ENCODE data around the gene RPL13. TPM values are rescaled to one million over a fixed set of nuclear protein-coding genes. Genes with fewer than 3 reads are reported as not detected.

RPL13 gene
- polyA plus RNA-seq, 3 donors: 1,251 to 2,437 (median 1,329) TPM

- Mint-ChIP-seq H3K36me3 (no peaks in the 10 kb centered on the region), H3K4me3 (no peak overlapping the region), H3K27ac (no peak overlapping the region), H3K9me3 (peaks cover 0 to 2% (median 0%) of the 10 kb centered on the region in 7 donors), H3K27me3 (ENCODE audit: low read depth in 3 of 3) (peaks cover 0 to 3% (median 1%) of the 10 kb centered on the region in 3 donors), H3K4me1 (no peaks in the 10 kb centered on the region)
- H3K9me3 ChIP-seq (replicated peaks in 1 of 2; ENCODE audit: control insufficient read depth in 1 of 2, insufficient read depth in 1 of 2, low read length in 2 of 2): no peaks in the 10 kb centered on the region
- H3K27me3 ChIP-seq (ENCODE audit: control insufficient read depth in 2 of 2, insufficient read depth in 2 of 2, low read length in 2 of 2): no peaks in the 10 kb centered on the region
- DNase-seq: no peak
- WGBS (ENCODE audit: insufficient coverage): 89% methylated on average over 3 of the region's 15 CpGs
- no peak overlapping the region for H2AFZ ChIP-seq (ENCODE audit: insufficient read depth, low read depth, low read length, poor library complexity, severe bottlenecking)
- H3K4me1 ChIP-seq (ENCODE audit: control insufficient read depth in 1 of 2, insufficient read depth in 2 of 2, low read length in 2 of 2): no peaks in the 10 kb centered on the region
- no peak overlapping the region for H3K4me3 ChIP-seq (replicated peaks in 1 of 3; ENCODE audit: low read depth in 2 of 3, low read length in 3 of 3)
- H3K4me2 ChIP-seq (replicated peaks; ENCODE audit: extremely low read depth, low read length, poor library complexity, severe bottlenecking): no peak overlapping the region
- no peak overlapping the region for H3K9ac ChIP-seq (ENCODE audit: insufficient read depth, low read length, poor library complexity, severe bottlenecking)
- H3K36me3 ChIP-seq (replicated peaks in 1 of 2; ENCODE audit: control insufficient read depth in 1 of 2, insufficient read depth in 2 of 2, low read length in 2 of 2): no peaks in the 10 kb centered on the region
- no peak for TF ChIP-seq CTCF (IDR thresholded peaks at IDR 0.05)
- no peak overlapping the region for H3K27ac ChIP-seq (ENCODE audit: low read depth in 1 of 2, low read length in 2 of 2)
- no peaks in the 10 kb centered on the region for H4K20me1 ChIP-seq (ENCODE audit: insufficient read depth, low read length)
- intact Hi-C loops (cut with micrococcal nuclease): no loop called here
- no peaks in the 10 kb centered on the region for H3K79me2 ChIP-seq (ENCODE audit: insufficient read depth, low read length)
Measured at GRCh38 chr16:89593841-89594240, 33.4 kb downstream of the RPL13 start.

GRCh38 chr16:89595330-89596060, 35.0 kb downstream of the RPL13 start:
- Mint-ChIP-seq H3K36me3 (no peaks in the 10 kb centered on the region), H3K9me3 (peaks cover 0 to 3% (median 0%) of the 10 kb centered on the region in 7 donors), H3K27me3 (ENCODE audit: low read depth in 3 of 3) (peaks cover 0 to 1% (median 1%) of the 10 kb centered on the region in 3 donors), H3K4me3 (no peak overlapping the region), H3K4me1 (no peaks in the 10 kb centered on the region), H3K27ac (no peak overlapping the region)
- TF ChIP-seq CTCF (IDR thresholded peaks at IDR 0.05): no peak
- no peak overlapping the region for H3K9ac ChIP-seq (ENCODE audit: insufficient read depth, low read length, poor library complexity, severe bottlenecking)
- WGBS (ENCODE audit: insufficient coverage): 96% methylated on average over 47 of the region's 47 CpGs
- no peaks in the 10 kb centered on the region for H3K79me2 ChIP-seq (ENCODE audit: insufficient read depth, low read length)
- H3K4me2 ChIP-seq (replicated peaks; ENCODE audit: extremely low read depth, low read length, poor library complexity, severe bottlenecking): no peak overlapping the region
- no peak overlapping the region for H3K27ac ChIP-seq (ENCODE audit: low read depth in 1 of 2, low read length in 2 of 2)
- DNase-seq: no peak
- H3K4me1 ChIP-seq (ENCODE audit: control insufficient read depth in 1 of 2, insufficient read depth in 2 of 2, low read length in 2 of 2): no peaks in the 10 kb centered on the region
- H4K20me1 ChIP-seq (ENCODE audit: insufficient read depth, low read length): no peaks in the 10 kb centered on the region
- no peak overlapping the region for H3K4me3 ChIP-seq (replicated peaks in 1 of 3; ENCODE audit: low read depth in 2 of 3, low read length in 3 of 3)
- no peaks in the 10 kb centered on the region for H3K36me3 ChIP-seq (replicated peaks in 1 of 2; ENCODE audit: control insufficient read depth in 1 of 2, insufficient read depth in 2 of 2, low read length in 2 of 2)
- no peaks in the 10 kb centered on the region for H3K27me3 ChIP-seq (ENCODE audit: control insufficient read depth in 2 of 2, insufficient read depth in 2 of 2, low read length in 2 of 2)
- intact Hi-C loops (cut with micrococcal nuclease): no loop called here
- no peak overlapping the region for H2AFZ ChIP-seq (ENCODE audit: insufficient read depth, low read depth, low read length, poor library complexity, severe bottlenecking)
- H3K9me3 ChIP-seq (replicated peaks in 1 of 2; ENCODE audit: control insufficient read depth in 1 of 2, insufficient read depth in 1 of 2, low read length in 2 of 2): no peaks in the 10 kb centered on the region
